ENCODE data around the gene IGF2R.

The IGF2R gene

DNA sequence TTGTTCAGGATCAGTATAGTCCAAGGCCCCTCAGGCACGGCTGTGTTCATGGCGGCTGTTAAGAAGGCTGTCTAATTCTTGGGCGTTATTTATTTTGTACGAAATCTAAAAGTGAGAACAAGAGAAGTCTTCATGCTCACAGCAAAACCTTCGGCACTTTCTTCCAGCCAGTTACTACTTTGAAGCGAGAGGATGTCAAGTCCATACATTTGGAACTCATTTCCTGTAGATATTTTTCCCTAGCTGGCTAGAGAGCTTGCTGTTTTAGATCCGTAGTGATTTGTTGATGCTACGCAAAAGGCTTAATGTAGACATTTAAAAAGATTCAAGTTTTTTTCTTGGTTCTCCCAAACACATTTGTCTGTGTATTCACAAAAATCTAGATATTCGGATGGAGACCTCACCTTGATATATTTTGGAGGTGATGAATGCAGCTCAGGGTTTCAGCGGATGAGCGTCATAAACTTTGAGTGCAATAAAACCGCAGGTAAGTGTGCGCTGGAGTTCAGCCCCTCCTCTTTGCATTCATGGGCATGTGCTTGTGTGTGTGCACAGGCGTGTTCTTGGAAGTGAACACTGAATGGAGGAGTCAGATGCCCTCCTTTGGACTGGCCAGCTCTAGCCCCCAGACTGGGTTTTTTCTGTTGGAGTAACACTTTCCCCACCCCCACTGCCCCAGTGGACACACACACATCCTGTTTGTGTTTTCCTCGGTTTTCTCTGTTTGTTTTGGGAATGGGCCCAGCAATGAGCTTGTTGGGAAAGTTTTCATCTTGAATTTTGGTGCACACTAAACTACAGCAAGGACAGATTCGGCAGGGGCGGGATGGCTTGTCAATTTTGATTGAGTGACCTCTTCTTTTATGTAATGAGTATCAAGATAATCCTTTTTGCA lies 65.4 kb downstream of the IGF2R start:
- no peaks in the 10 kb centered on the region for H3K9me3 ChIP-seq (ENCODE audit: low read length)
- no peak overlapping the region for H3K4me3 ChIP-seq (ENCODE audit: low read length)
- no peak overlapping the region for H2AFZ ChIP-seq (ENCODE audit: low read depth, low read length)
- H3K27me3 ChIP-seq (ENCODE audit: insufficient read depth, low read length) = no peaks in the 10 kb centered on the region
- peaks cover 13% of the 10 kb centered on the region for H3K4me1 ChIP-seq (ENCODE audit: insufficient read depth, low read length)
- H3K36me3 ChIP-seq (ENCODE audit: insufficient read depth, low read length) = peaks cover 69% of the 10 kb centered on the region

DNA sequence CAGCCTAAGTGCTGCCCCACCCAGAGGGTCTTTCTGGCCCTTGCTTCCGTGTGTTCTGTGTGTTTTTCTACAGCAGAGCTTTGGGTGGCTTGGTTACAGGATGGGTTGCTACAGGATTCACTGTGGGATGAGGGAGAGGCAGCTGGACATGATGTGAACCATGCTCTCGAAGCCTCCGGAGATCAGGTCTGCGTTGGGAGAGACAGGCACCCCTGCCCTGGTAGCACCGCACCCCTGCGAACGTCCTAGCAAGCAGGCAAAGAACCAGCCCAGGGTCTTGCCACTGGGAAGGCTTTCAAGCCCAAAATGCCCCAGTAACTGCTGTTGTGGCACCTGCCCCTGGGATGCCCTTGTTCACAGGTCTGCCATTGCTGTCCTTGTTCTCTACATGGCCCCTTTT lies 66.4 kb downstream of the IGF2R start:
- Histone ChIP-seq H3K36me3 (ENCODE audit: insufficient read depth, low read length) (peaks cover 76% of the 10 kb centered on the region), H2AFZ (ENCODE audit: low read depth, low read length) (no peak overlapping the region), H3K27me3 (ENCODE audit: insufficient read depth, low read length) (no peaks in the 10 kb centered on the region), H3K4me1 (ENCODE audit: insufficient read depth, low read length) (peaks cover 3% of the 10 kb centered on the region), H3K4me3 (ENCODE audit: low read length) (no peak overlapping the region), H3K9me3 (ENCODE audit: low read length) (no peaks in the 10 kb centered on the region)

DNA sequence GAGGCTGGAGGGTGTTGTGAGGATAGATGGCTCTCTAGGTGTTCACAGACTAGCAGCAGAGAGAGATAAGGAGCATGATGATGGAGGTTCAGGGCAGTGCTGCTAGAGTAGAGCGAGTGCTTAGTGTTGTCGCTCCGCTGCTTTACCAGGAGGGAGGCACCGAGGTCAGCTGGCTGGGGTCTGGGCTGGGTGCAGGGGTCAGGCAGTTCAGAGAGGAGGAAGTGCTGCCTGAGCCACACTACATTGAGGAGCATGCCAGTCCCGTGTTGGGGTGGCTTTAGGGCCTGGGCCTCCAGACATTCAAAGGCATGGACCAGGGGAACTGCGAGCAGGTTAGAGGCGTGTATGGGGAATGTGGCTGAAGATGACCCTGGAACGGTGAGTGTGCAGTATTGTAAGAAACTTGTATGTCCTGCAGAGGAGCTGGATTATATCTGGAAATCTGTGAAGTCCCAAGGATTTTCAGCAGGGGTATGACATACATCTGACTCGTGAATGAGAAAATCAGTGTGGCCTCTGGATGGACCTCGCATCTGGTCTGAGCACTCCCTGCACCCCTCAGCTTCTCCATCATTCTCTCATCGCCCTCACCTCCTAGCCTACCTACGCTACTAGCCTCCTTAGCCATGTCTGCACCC lies 66.9 kb downstream of the IGF2R start:
- H3K4me1 ChIP-seq (ENCODE audit: insufficient read depth, low read length) = no peaks in the 10 kb centered on the region
- H2AFZ ChIP-seq (ENCODE audit: low read depth, low read length) = no peak overlapping the region
- H3K27me3 ChIP-seq (ENCODE audit: insufficient read depth, low read length) = no peaks in the 10 kb centered on the region
- peaks cover 82% of the 10 kb centered on the region for H3K36me3 ChIP-seq (ENCODE audit: insufficient read depth, low read length)
- no peak overlapping the region for H3K4me3 ChIP-seq (ENCODE audit: low read length)
- no peaks in the 10 kb centered on the region for H3K9me3 ChIP-seq (ENCODE audit: low read length)

DNA sequence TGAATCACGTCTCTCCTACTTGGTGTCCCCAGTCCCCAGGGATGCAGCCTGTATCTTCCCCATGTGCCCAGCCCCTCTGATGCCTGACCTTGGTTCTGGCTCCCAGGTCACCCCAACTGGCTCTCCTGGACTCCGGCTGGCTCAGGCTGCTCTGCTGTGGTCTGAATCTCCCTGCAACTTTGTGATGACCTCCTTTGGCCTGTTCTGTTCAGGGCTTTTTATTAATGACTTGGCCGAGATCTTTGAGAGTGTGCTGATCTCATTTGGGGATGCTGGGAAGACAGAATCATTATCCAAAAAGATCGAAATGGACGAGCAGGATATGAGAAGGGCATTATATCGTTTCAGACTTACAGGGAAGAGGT lies 67.4 kb downstream of the IGF2R start:
- Histone ChIP-seq H3K4me1 (ENCODE audit: insufficient read depth, low read length) (no peaks in the 10 kb centered on the region), H2AFZ (ENCODE audit: low read depth, low read length) (no peak overlapping the region), H3K4me3 (ENCODE audit: low read length) (no peak overlapping the region), H3K27me3 (ENCODE audit: insufficient read depth, low read length) (no peaks in the 10 kb centered on the region), H3K9me3 (ENCODE audit: low read length) (no peaks in the 10 kb centered on the region), H3K36me3 (ENCODE audit: insufficient read depth, low read length) (peaks cover 84% of the 10 kb centered on the region)

DNA sequence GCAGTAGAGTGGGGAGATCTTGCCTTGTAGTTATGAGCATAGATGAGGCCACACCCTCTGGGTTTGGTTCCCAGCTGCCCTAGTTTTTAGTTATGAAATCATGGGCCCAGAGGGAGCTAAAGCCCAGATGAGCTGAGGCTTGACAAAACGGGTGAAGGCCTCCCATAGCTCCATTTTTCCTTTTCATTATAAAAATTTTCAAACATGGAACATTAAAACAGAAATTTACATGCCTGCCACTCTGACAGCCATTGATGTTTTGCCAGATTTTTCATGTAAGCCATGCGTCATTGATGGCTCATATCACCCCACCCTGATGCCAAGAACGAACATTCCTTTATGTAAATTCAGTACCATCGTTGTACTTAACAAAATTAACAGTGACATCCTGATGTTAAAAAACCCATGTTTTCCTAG lies 67.9 kb downstream of the IGF2R start:
- no peak overlapping the region for H3K4me3 ChIP-seq (ENCODE audit: low read length)
- no peak overlapping the region for H2AFZ ChIP-seq (ENCODE audit: low read depth, low read length)
- H3K36me3 ChIP-seq (ENCODE audit: insufficient read depth, low read length) = peaks cover 84% of the 10 kb centered on the region
- H3K4me1 ChIP-seq (ENCODE audit: insufficient read depth, low read length) = no peaks in the 10 kb centered on the region
- no peaks in the 10 kb centered on the region for H3K27me3 ChIP-seq (ENCODE audit: insufficient read depth, low read length)
- no peaks in the 10 kb centered on the region for H3K9me3 ChIP-seq (ENCODE audit: low read length)

DNA sequence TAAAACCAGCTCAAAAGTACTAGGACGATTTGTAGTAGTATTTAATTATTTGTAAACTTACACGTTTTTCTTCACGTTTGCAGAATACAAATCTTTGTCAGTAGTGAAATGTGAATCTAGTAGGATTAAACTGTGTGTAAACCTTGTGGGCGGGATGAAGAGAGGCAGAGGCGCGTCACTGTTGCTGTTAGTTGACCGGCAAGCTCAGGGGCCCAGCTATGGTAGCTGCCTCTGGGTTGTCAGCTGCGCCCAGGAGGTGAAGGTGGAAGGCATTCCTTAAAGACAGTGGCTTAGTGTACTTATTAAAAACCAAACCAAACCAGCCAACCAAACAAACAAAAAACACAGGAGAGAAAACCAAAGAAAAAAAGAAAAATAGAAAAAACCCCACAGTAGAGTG lies 69.6 kb downstream of the IGF2R start:
- Histone ChIP-seq H2AFZ (ENCODE audit: low read depth, low read length) (no peak overlapping the region), H3K9me3 (ENCODE audit: low read length) (no peaks in the 10 kb centered on the region), H3K27me3 (ENCODE audit: insufficient read depth, low read length) (no peaks in the 10 kb centered on the region), H3K36me3 (ENCODE audit: insufficient read depth, low read length) (peaks cover 83% of the 10 kb centered on the region), H3K4me3 (ENCODE audit: low read length) (no peak overlapping the region), H3K4me1 (ENCODE audit: insufficient read depth, low read length) (no peaks in the 10 kb centered on the region)

DNA sequence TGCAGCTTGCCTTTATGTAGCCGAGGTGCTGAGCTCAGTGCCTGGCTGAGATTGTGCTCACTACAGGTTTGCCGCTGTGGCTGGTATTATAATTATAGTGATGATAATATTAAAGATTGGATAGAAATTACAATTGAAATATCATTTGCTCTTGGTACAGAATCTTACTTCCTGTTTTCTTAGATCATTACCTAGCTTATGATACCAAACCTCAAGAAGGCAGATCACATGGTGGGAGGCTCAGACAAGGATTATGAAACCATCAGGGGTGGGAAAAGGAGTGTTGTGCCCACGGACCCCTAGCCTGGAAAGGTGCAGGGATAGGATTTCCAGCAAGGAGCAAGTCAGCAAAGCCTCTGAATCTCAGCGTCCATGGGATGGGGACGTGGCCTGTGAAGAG lies 70.6 kb downstream of the IGF2R start:
- peaks cover 82% of the 10 kb centered on the region for H3K36me3 ChIP-seq (ENCODE audit: insufficient read depth, low read length)
- no peak overlapping the region for H2AFZ ChIP-seq (ENCODE audit: low read depth, low read length)
- no peaks in the 10 kb centered on the region for H3K27me3 ChIP-seq (ENCODE audit: insufficient read depth, low read length)
- no peak overlapping the region for H3K4me3 ChIP-seq (ENCODE audit: low read length)
- no peaks in the 10 kb centered on the region for H3K9me3 ChIP-seq (ENCODE audit: low read length)
- H3K4me1 ChIP-seq (ENCODE audit: insufficient read depth, low read length) = no peaks in the 10 kb centered on the region

DNA sequence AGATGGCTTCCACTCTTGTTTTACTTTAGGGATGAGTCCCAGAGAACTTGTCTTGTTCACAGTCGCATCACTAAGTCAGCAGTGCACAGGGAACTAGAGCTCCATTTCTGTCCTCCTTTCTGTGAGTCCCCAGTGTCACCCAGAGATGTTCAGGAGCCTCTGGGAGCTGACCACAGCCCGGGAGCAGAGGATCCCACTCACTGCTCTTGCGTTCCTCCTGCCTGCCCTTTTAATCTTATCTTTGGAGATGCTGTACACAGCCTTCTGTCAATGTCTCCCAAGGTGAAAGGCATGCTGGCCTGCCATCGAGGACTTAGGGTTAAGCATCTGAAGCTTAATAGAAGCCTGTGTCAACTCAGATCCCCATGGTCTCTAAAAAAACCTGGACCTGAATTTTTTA lies 71.2 kb downstream of the IGF2R start:
- Histone ChIP-seq H3K9me3 (ENCODE audit: low read length) (no peaks in the 10 kb centered on the region), H3K4me1 (ENCODE audit: insufficient read depth, low read length) (no peaks in the 10 kb centered on the region), H3K27me3 (ENCODE audit: insufficient read depth, low read length) (no peaks in the 10 kb centered on the region), H2AFZ (ENCODE audit: low read depth, low read length) (no peak overlapping the region), H3K4me3 (ENCODE audit: low read length) (no peak overlapping the region), H3K36me3 (ENCODE audit: insufficient read depth, low read length) (peaks cover 82% of the 10 kb centered on the region)

DNA sequence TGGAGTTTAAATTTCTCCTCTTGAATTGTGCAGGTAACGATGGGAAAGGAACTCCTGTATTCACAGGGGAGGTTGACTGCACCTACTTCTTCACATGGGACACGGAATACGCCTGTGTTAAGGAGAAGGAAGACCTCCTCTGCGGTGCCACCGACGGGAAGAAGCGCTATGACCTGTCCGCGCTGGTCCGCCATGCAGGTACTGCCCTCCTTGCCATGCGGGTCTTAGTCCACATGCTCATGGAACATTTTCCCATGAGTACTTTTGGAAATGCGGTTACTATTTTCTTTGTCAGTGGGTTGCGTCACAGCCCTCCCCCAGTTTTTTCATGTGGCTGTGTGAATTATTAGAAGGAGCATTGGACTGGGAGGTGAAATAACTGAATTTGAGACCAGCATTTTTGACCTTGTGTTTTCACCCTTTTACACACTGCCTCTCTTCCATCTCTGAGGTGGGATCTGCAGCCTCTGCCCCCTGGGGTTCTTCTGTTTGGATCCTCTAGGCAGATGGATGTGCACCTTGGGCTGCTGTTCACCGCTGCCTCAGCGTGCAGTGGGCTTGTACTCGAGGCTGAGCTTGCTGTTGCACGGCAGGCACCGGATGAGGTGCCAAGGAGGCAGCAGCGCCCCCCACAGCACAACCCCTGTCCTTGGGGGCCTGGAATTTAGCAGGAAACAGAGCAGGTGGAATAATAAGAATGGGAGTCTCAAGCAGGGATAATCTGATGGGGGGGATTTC lies 71.8 kb downstream of the IGF2R start:
- Histone ChIP-seq H3K4me1 (ENCODE audit: insufficient read depth, low read length) (no peaks in the 10 kb centered on the region), H2AFZ (ENCODE audit: low read depth, low read length) (no peak overlapping the region), H3K9me3 (ENCODE audit: low read length) (no peaks in the 10 kb centered on the region), H3K36me3 (ENCODE audit: insufficient read depth, low read length) (peaks cover 82% of the 10 kb centered on the region), H3K27me3 (ENCODE audit: insufficient read depth, low read length) (no peaks in the 10 kb centered on the region), H3K4me3 (ENCODE audit: low read length) (no peak overlapping the region)

DNA sequence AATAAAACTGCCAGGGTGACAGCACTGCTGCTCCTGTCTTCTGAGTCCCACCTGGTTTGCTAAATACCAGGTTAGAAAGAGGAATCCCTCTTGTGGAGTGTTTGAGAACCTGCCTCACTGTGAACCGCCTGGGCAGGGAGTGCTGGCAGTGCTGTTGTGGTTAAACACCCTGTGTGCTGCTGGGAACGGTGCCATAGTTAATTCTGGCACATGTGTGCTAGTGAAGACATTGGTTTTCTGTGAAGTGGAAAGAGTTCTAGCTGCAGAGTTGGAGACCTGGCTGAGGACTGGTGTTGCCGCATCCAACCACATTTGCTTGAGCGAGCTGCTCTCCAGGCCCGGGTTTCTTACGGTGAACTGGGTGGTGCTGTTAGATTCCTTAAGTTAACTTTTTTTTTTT lies 72.7 kb downstream of the IGF2R start:
- Histone ChIP-seq H3K36me3 (ENCODE audit: insufficient read depth, low read length) (peaks cover 82% of the 10 kb centered on the region), H3K4me1 (ENCODE audit: insufficient read depth, low read length) (no peaks in the 10 kb centered on the region), H3K27me3 (ENCODE audit: insufficient read depth, low read length) (no peaks in the 10 kb centered on the region), H3K9me3 (ENCODE audit: low read length) (no peaks in the 10 kb centered on the region), H2AFZ (ENCODE audit: low read depth, low read length) (no peak overlapping the region), H3K4me3 (ENCODE audit: low read length) (no peak overlapping the region)

DNA sequence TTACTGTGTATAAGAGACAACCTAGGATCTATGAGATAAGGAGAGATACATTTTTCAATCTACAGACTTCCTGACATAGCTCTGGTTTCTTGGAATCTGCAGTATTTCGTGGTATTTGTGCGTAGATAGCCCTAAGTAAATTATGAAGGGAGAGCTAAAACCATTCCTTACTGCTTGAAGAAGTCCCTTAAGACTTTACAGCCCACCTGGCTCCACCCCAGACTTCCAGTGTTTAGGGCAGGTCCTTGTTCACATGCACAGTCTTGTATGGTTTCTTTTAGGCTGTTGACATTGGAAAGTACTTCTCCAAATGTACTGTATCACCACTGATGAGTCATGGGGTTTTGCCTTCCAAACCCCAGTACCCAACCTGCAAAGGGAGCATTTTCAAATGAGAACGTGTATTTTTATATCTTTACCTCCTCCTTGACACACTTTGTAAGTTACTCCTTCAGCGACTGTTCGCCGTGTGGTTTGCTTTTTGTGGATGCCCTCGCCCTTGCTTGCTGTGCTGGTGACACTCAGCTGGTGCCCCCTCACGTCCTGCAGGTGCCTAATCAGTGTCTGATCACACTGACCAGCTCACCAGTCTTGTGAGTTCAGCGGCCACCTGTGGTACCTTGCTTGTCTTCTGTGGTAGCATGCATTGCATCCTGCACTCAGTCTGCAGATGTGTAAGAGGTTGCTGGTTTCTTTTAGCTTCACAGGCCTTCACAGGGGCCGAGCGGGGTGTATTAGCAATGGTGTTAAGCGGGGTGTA lies 73.3 kb downstream of the IGF2R start:
- Histone ChIP-seq H3K36me3 (ENCODE audit: insufficient read depth, low read length) (peaks cover 84% of the 10 kb centered on the region), H3K27me3 (ENCODE audit: insufficient read depth, low read length) (no peaks in the 10 kb centered on the region), H3K4me1 (ENCODE audit: insufficient read depth, low read length) (no peaks in the 10 kb centered on the region), H3K9me3 (ENCODE audit: low read length) (no peaks in the 10 kb centered on the region), H3K4me3 (ENCODE audit: low read length) (no peak overlapping the region), H2AFZ (ENCODE audit: low read depth, low read length) (no peak overlapping the region)

DNA sequence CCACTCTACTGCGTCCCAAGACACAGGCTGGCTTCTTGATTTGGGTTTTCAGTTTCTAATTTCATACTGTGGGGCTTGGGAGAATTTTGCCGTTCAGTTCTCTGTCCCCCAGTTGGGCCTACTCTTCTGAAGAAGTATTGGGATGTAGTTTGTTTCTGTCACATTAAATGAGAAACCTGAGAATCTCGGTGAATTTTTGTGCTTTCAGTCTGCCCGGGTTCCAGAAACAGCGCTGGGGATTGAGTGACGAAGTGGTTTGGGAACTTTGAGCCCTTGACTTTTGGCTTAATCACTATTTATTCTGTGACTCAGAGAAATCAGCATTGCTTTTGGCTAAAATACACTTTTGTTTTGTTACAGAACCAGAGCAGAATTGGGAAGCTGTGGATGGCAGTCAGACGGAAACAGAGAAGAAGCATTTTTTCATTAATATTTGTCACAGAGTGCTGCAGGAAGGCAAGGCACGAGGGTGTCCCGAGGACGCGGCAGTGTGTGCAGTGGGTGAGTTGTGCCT lies 74.0 kb downstream of the IGF2R start:
- no peak overlapping the region for H3K4me3 ChIP-seq (ENCODE audit: low read length)
- H2AFZ ChIP-seq (ENCODE audit: low read depth, low read length) = no peak overlapping the region
- no peaks in the 10 kb centered on the region for H3K9me3 ChIP-seq (ENCODE audit: low read length)
- H3K36me3 ChIP-seq (ENCODE audit: insufficient read depth, low read length) = peaks cover 89% of the 10 kb centered on the region
- H3K4me1 ChIP-seq (ENCODE audit: insufficient read depth, low read length) = no peaks in the 10 kb centered on the region
- H3K27me3 ChIP-seq (ENCODE audit: insufficient read depth, low read length) = no peaks in the 10 kb centered on the region
